Activated CD4-positive, alpha-beta T cell treated with anti-CD3 and anti-CD28 coated beads, Interleukin-2, amount 50 U/mL, for 48 hours (primary cell): ENCODE measurements around the gene ENTPD8.
A peak's percentile ranks its signal among the peaks of the same experiment; 100 is the strongest.
"Not testable (repeated sequence)": the region's sequence is repeated elsewhere in the genome, so short reads cannot be mapped to it uniquely, and the experiment has no call there.

ENCODE experiments used
- DNase-seq, 2 experiments: peaks; one replicate each; pipeline ENCODE4 v3.0.0-alpha.2; 2020

ENTPD8 gene

DNA sequence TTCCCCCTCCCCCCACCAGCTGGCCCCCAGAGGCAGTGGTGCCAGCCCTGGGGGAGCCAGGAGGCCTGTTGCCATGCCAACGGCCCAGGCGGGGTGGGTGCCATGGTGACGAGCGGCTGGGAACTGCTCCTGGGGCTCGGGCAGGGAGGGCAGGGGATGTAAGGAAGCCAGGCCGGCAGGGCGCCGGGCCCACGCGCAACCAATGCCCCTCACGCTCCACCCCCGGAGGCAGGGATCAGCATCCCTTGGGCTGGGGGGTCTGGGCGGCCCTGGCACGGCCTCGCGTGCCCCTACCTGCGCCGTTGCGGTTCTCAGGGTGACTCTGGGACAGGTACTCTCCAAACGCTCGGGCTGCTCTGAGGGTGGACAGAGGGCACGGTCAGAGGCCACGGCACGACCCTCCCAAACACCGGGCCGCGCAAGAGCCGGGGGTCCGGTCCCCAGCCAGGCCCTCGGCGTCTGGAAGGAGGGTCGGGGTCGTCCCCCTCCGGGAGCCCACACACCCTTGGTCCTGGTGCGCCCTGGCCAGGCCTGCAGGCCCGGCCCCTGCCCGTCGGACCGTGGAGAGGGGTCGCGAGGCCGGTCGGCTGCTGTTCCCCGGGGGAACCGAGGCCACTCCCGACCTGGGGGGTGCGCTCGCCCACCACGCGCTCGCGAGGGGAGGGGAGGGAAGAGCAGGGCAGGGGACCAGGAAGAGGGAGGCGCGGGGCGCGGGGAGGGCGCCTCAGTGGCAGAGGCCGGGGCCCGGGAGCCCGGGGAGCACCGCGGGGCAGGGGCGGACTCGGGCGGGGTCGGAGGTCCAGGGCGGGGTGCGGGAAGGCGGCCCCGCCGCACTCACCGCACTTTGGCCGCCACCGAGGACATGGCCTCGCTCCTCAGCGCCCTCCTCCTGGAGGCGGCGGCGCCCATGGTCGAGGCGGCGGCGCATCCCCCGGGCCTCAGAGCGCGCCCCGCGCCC is 17.3 kb upstream of the ENTPD8 start:
- DNase-seq: no peak

DNA sequence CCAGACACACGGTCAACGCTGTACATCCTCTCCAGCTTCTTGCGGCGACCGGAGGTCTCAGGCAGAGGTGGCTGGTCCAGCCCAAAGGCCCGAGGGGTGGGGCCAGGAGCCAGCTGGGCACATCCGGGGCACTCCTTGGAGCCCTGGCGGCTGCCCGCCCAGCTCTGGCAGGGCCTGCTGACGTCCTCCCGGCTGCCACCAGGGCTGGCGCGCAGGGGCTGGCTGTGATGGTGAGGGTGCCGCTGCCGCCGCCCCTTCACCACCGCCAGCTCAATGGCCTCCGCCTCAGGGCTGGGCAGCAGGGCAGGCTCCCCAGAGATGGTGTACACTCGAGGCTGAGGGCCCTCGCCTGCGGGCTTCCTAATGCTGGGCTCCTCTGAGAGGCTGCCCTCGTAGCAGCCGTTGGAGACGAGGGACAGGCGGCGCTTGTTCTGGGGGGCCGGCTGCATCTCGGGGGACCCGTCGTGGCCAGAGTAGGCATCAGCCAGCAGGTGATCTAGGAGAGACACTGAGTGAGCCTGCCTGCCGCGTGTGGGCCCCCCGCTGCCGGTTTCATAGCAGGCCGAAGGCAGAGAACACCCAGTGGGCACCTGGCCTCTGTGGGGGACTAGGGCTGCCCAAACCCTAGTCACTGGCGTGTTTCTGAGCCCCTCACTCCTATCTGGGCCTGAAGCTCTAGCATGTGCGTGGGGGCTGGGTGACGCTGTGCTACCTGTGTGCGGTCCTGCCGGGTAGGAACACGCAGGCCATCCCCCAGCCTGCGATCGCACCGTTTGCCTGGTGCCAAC is 16.4 kb upstream of the ENTPD8 start:
- no peak for DNase-seq

DNA sequence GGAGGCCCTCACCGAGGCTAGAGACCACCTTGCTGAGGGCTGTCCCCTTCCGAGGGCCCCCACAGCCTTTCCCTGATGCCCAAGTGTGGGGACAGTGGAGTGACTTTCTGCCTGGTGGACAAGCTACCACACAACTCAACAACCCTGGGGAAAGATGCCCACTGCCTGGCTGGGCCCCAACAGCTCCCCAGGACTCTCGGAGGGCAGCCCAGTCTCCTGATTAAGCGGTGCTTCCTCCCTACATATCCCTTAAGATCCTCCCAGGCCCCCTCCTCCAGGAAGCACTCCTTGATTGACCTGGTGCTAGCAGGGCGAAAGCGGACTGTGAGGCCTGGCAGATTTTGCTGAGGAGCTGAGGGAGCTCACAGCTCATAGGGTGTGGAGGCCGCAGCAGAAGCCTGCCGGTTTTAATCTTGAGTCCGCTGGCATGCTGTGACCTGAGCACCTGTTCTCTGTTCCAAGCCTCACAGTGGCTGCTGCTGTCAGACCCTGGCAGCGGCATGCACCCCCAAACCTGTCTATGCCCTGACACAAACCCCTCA is 15.8 kb upstream of the ENTPD8 start:
- DNase-seq: no peak

DNA sequence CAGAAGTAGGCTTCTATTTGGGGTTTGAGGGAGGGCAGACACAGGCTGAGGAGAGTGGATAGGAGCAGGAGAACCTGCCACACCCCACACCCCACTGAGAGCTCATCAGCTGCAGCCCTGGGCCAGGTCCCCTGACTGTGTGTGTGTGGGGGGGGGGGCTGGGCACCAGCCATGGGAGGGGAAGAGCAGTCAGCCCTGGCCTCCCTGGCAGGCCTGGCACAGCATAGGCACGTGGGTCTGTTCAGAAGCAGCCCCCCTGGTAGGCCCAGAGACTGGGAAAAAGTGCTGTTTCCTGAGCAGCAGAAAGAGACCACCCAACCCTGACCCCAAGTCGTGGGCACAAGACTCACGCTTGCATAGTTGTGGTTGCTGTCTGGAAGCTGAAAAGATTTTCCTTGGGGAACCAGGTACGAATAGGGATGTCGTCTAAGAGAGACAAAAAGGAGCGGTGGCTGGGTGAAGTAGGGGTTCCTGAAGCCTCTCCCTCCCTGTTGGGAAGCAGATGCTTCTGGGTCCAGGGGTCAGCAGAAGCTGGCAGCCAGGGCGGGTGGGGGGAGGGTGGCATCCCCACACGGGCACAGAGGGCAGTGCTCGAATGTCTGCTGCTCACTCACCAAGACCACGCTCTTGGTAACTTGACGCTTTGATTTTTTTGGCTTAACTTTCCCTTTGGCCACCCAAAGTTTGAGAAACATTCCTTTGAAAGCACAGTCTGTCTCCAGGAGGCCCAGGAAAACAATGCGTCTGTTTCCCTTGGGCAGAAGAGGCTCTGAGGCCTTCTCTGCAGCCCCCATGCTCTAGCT is 15.1 kb upstream of the ENTPD8 start:
- no peak for DNase-seq

DNA sequence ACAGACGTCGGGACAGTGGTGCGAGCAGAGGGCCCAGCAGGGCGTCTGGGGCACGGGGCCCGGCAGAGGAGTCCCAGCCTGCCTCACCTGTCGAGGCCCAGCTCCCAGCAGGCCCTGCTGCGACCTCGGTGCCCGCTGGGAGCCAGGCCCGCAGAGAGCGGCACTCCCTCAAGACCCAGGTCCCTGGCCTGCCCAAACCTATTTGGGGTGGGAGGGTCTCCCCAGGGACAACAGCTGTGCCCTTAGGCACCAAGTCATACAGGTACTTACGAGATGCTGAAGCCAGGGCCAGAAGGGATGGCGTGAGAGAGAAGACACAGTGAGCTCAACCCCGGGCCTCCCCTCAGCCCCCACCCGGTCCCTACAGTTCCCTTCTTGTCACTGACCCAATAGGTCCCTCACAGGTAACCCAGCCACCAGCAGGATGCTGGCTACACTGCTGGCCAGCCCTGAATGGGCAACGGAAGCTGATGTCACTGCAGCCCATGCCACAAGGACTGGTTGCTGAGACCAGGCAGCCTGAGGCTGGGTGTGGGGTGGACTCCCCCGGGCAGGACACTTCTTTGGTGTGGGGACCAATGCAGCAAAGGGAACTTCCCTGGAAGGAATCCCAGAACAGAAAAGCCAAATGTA is 14.3 kb upstream of the ENTPD8 start:
- no peak for DNase-seq

DNA sequence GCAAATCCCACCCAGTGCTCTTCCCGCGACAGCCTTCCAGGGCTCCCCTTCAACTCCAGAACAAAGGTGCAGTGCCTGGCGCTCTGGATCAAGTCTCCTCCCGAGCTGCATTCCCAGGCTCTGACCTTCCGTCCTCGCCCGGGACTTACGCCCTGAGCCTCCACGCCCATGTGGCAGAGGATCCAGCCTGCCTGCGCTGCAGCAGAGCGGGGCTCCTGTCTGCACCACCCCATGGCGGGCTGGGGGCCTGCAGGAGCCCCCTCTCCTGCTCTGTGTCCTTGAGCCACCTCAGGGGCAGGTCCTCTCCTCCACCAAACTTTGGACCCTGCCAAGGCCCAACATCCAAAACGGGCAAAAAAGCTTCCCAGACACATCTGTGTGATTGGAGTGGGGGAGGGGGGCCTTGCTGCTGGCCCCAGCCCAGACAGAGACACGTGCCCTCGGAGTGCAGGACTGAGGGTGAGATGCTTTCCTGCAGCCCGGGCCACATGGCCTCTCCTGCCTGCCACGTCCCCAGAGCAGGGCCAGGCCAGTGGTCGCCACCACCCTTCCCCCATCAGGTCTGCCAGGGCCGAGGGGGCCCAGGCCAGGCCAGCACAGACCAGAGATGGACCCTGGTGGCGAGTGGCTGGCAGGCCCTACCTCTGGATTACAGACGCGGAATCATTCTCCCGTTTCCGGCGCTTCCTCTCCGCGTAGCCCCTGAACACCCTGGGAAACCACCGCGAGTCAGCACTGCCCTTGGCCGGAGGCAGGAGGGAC is 13.6 kb upstream of the ENTPD8 start:
- DNase-seq: no peak

DNA sequence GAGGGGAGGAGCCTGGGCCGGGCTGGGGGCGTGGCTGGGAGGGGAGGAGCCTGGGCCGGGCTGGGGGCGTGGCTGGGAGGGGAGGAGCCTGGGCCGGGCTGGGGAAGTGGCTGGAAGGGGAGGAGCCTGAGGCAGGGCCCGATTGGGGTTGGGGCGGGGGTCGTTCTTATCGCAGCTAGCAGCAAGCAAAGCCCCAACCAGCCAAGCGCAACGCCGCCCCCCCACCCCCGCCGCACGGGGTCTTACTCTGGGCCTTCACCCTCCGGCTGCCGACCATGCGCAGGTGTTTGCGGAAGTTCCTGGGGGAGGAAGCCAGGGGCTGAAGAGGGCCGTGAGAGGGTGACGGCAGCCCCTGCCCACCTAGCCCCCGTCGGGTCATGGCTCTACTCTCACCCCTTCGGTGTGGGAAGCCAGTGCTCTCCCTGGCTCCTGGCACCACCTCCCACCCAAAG is 13.0 kb upstream of the ENTPD8 start:
- DNase-seq: peak; percentile 41 to 56

DNA sequence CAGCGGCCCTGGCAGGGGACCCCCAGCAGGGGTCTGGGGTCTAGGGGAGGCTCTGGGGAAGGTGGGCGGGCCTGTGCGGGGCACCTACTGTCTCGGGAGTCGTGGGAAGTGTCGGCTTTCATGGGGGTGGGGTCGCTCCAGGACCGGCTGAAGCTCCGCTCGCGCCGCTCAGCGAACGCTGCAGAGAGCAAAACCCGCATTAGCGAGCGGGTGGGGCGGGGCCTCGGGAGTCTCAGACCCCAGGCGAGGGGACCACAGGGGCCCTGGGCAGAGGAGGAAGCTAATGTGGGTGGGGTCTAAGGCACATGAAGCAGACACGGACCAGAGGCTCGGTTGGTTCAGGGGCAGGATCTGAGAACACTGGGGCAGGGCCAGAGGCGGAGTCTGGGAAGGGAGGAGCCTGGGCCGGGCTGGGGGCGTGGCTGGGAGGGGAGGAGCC is 12.5 kb upstream of the ENTPD8 start:
- peak; percentile 62 to 68 for DNase-seq

DNA sequence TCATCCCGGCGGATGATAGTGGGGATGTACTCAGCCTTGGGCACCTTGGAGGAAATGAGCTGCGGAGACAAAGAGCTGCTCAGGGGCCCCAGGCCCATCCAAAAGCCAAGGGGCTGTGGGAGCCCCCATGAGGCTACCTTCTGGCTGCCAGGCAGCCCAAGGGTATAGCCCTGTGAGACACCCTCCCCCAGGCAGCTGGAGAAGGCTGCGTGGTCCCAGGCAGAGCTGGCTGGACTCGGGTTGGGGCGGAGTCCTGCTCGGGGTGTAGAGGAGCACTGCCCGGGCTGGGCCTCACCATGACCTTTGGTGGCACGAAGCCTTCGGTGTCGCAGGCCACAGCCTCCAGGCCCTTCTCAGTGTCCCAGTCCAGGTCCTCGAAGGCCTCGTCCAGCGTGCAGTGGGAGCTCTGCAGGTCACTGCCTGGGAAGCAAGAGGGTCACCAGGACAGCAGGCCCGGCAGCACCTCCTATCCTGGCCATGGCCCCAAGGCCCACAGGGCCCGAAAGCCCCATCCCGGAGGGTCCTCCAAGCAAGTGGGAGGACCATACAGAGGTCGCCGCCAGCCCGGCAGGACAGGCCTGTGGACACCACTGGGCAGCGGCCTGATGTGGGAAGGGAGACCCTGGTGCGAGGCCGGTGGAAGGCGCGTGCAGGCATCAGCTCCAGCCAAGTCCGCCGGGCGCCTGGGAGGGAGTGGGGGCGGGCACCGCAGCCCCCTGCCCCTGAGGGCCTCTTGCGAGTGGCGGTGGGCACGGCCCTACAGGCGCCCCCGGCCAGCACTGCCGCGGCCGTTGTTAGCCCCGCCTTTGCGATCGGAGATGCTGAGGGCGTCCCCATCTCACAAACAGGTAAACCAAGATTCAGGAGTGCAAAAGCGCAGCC is 11.8 kb upstream of the ENTPD8 start:
- no peak for DNase-seq

DNA sequence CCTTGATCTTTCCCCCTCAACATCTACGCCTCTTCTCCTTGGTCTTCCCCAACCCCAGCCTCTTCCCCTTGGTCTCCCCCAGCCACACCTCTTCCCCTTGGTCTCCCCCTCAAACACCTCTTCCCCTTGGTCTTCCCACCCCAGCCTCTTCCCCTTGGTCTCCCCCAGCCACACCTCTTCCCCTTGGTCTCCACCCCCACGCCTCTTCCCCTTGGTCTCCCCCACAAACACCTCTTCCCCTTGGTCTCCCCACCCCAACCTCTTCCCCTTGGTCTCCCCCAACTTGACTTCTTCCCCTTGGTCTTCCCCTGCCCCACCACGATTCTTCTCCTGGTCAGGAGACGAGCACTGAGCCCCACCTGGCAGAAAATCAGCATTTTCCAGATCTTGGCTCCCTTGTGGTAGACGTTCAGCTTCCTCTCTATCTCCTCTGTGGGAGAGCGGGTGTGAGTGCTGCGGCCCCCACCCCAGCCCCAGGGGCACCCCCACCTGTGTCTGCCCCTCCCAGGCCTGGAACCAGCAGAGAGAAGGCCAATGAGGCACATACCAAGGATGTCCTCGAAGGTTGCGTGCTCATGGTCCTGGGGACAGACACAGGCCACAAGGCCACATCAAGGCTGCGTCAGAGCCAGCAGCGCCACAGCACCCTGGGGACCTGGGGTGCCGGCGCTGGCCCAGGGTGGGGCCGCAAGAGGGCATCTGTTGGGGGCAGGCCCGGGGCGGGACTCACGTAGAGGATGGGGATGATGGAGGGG is 11.0 kb upstream of the ENTPD8 start:
- no peak for DNase-seq

DNA sequence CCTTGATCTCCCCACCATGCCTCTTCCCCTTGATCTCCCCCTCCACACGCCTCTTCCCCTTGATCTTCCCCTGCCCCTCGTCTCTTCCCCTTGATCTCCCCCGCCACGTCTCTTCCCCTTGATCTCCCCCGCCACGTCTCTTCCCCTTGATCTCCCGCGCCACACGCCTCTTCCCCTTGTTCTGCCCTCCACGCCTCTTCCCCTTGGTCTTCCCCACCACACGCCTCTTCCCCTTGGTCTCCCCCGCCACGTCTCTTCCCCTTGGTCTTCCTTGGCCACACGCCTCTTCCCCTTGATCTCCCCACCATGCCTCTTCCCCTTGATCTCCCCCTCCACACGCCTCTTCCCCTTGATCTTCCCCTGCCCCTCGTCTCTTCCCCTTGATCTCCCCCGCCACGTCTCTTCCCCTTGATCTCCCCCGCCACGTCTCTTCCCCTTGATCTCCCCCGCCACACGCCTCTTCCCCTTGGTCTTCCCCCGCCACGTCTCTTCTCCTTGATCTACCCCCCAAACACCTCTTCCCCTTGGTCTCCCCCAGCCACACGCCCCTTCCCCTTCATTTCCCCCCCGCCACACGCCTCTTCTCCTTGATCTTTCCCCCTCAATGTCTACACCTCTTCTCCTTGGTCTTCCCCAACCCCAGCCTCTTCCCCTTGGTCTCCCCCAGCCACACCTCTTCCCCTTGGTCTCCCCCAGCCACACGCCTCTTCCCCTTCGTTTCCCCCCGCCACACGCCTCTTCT is 10.3 kb upstream of the ENTPD8 start:
- DNase-seq: not testable (repeated sequence)

DNA sequence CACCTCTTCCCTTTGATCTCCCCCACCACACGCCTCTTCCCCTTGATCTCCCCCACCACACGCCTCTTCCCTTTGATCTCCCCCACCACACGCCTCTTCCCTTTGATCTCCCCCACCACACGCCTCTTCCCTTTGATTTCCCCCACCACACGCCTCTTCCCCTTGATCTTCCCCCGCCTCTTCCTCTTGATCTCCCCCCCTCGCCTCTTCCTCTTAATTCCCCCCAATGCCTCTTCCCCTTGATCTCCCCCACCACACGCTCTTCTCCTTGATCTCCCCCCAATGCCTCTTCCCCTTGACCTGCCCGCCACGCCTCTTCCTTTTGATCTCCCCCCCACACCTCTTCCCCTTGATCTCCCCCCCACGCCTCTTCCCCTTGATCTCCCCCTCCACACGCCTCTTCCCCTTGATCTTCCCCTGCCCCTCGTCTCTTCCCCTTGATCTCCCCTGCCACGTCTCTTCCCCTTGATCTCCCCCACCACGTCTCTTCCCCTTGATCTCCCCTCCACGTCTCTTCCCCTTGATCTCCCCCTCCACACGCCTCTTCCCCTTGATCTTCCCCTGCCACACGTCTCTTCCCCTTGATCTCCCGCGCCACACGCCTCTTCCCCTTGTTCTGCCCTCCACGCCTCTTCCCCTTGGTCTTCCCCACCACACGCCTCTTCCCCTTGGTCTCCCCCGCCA is 9.5 kb upstream of the ENTPD8 start:
- not testable (repeated sequence) for DNase-seq

DNA sequence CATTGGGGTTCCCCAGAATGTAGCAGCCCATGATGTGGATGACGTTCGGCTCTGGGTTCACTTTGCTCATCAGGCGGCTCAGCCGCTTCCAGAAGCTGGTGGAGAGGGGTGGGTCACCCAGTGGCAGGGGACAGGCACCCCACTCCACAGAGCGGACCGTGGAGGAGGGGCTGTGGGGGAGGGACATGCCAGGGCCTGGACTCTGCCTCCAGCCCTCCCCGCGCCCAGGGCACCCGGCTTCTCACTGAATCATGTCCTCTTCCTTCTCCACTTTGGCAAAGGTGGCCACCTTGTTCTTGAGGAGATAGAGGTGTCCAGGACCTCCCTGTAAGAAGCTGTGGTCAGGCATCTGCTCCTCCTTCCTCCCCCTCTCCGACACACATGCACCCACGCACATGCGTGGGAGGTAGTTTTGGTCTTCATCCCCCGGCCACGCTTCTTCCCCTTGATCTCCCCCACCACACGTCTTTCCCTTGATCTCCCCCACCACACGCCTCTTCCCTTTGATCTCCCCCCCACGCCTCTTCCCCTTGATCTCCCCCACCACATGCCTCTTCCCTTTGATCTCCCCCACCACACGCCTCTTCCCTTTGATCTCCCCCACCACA is 8.9 kb upstream of the ENTPD8 start:
- DNase-seq: no peak

DNA sequence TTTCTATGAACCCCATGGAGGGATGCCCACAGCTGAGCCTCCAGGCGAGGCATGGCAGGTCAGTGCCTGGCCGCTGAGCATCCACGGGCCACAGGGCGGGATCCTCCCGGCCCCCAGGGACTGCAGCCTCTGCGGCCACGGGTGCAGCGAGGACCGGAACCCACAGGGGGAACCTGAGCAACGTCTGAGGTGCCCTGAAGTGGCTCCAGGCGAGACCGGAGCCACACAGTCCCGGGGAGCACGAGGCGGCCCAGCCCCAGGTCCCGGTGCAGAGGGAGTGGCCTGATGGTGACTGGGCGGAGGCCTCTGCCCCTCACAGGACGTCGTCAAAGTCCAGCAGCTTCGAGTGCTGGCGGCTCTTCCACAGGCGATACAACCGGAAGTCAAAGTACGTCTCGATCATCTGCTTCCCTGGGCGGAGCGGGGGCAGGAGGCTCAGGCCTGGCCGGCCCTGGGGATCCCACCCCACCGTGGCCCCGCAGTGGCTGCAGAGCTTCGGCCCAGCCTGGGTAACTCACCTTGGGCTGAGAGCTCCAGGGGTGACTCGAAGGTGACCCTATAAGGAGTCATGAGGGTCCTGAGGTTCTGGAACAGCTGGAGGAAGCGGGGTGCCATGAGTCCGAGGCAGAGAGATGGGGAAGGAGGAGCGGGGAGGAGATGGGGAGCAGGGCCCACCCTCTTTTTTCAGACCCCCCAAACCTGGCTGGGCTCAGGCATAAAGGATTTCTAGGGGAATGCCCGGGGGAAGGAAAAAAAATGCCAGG is 8.1 kb upstream of the ENTPD8 start:
- DNase-seq: no peak

DNA sequence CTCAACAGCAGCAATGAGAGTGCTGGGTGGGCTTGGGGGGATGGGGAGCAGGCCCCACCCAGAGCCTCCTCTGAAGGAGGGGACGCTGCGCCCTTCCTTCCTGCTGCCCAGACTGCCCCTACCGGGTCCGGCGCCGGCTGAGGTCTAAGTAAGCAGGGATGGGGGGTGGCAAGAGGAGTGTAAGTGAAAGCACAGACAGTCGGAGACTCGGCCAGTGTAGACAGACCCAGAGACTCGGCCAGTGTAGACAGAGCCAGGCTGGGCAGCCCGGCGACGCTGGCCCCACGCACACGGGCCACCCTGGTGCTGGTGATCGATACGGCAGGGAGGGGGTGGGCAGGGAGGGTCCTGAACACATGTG is 7.4 kb upstream of the ENTPD8 start:
- DNase-seq: no peak

DNA sequence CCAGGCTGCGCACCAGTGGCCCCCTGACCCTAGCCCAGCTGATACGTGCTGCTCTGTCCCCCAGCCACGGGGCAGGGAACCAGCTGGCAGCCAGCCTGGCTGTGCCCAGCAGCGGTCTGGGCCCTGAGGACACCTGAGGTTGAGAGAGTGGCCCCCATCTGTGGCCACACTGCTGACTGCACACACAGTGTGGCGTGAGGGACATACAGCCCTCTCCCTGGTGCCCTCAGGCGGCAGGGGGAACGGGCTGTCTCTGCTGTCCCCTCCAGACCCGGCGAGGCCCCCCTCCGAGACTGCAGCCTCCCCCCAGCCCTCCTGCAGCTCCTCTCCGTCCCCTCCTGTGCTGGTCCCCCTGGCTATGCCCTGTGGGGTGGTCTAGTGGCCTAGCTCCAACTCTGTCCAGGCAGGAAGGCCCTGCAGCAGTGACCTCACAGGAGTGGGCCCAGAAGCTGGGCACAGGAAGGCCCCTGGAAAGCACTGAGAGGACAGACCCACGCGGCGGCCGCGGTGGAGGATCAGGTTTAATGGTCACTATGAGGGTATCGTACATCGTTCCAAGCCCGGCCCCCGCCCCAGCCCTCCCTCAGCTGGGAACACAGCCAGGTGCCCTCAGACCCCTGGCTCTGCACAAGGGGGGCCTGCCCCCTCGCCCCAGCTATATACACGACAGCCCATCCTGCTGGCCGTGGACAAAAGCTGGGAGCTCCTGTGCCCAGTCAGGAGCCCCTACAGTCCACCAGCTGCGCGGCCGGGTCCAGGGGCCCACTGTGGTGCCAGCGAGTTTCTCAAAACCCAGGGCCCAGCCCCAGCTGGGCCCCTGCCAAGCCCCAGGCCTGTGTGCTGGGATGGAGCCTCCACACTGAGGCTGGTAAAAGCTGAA is 6.8 kb upstream of the ENTPD8 start:
- DNase-seq: no peak
